Measurements from ENCODE around the gene LRRN4. TPM values are rescaled to one million over a fixed set of nuclear protein-coding genes. Genes with fewer than 3 reads are reported as not detected.

LRRN4 gene
- total RNA-seq, 2 donors from 2014 or later, result 15.0 to 36.7 TPM

GRCh38 chr20:6070829-6071695 lies 17.2 kb upstream of the LRRN4 start:
- H3K27ac ChIP-seq, result no peak overlapping the region

GRCh38 chr20:6069669-6070068 lies 15.8 kb upstream of the LRRN4 start:
- Histone ChIP-seq H3K4me1 (peaks cover 0 to 7% of the 10 kb centered on the region in 2 donors), H3K4me3 (no peak overlapping the region), H3K27me3 (no peaks in the 10 kb centered on the region), H3K36me3 (no peaks in the 10 kb centered on the region), H3K27ac (no peak overlapping the region), H3K9me3 (no peaks in the 10 kb centered on the region)
- DNase-seq (ENCODE audit: low spot score), result no peak
- TF ChIP-seq CTCF (IDR thresholded peaks at IDR 0.05), result no peak

More at GRCh38 chr20:6070829-6071695, 17.2 kb upstream of the LRRN4 start:
- DNase-seq (ENCODE audit: low spot score), result no peak
- H3K9me3 ChIP-seq, result no peaks in the 10 kb centered on the region
- no peaks in the 10 kb centered on the region for H3K36me3 ChIP-seq
- no peaks in the 10 kb centered on the region for H3K27me3 ChIP-seq
- no peak for TF ChIP-seq CTCF (IDR thresholded peaks at IDR 0.05)
- H3K4me1 ChIP-seq, result peaks cover 0 to 7% of the 10 kb centered on the region in 2 donors
- H3K4me3 ChIP-seq, result no peak overlapping the region

GRCh38 chr20:6067763-6068318 lies 14.0 kb upstream of the LRRN4 start:
- Histone ChIP-seq H3K27ac (no peak overlapping the region), H3K4me3 (no peak overlapping the region), H3K9me3 (no peaks in the 10 kb centered on the region), H3K4me1 (no peaks in the 10 kb centered on the region), H3K27me3 (no peaks in the 10 kb centered on the region), H3K36me3 (no peaks in the 10 kb centered on the region)
- TF ChIP-seq CTCF (IDR thresholded peaks at IDR 0.05), result no peak
- DNase-seq (ENCODE audit: low spot score), result no peak

- no peak overlapping the region for H3K27ac ChIP-seq
- TF ChIP-seq CTCF (IDR thresholded peaks at IDR 0.05), result no peak
- no peak overlapping the region for H3K4me3 ChIP-seq
- no peaks in the 10 kb centered on the region for H3K9me3 ChIP-seq
- DNase-seq (ENCODE audit: low spot score), result no peak
- H3K4me1 ChIP-seq, result no peaks in the 10 kb centered on the region
- H3K36me3 ChIP-seq, result no peaks in the 10 kb centered on the region
- H3K27me3 ChIP-seq, result no peaks in the 10 kb centered on the region
Measured at GRCh38 chr20:6066582-6066981, 12.7 kb upstream of the LRRN4 start.

GRCh38 chr20:6061544-6061943 lies 7.7 kb upstream of the LRRN4 start:
- Histone ChIP-seq H3K9me3 (no peaks in the 10 kb centered on the region), H3K27ac (no peak overlapping the region), H3K36me3 (no peaks in the 10 kb centered on the region), H3K27me3 (no peaks in the 10 kb centered on the region), H3K4me3 (no peak overlapping the region), H3K4me1 (no peaks in the 10 kb centered on the region)
- TF ChIP-seq CTCF (IDR thresholded peaks at IDR 0.05), result no peak
- DNase-seq (ENCODE audit: low spot score), result no peak

All from right atrium auricular region (tissue), 2 donors.